Breast epithelium (tissue), 4 donors: Measurements from ENCODE around the gene E4F1. TPM values are rescaled to one million over a fixed set of nuclear protein-coding genes. Genes with fewer than 3 reads are reported as not detected.

Experiments
- DNase-seq, 2 donors: peaks; one replicate each; pipeline ENCODE4 v3.0.0-alpha.2; 2019; ENCODE audit warnings: low spot score in 2 of 2
- H3K27ac ChIP-seq, 2 donors: fragments of 200-600 bp; sonication (generic) in 1 of 2; one replicate each; pipeline ENCODE4 v1.5.1; 2016 to 2019; ENCODE audit warnings: mild to moderate bottlenecking in 1 of 2
- H3K27me3 ChIP-seq, 2 donors: fragments of 200-600 bp; sonication (generic) in 1 of 2; one replicate each; pipeline versions ENCODE4 v1.5.1 to v1.6.0; 2017 to 2019; ENCODE audit warnings: control low read depth in 1 of 2, mild to moderate bottlenecking in 1 of 2
- H3K36me3 ChIP-seq: fragments of 200-600 bp; one replicate; pipeline ENCODE4 v1.5.1; 2019
- H3K4me1 ChIP-seq, 2 donors: fragments of 200-600 bp; sonication (generic); one replicate each; pipeline ENCODE4 v1.5.1; 2016 to 2019; ENCODE audit warnings: control low read depth in 1 of 2
- H3K4me3 ChIP-seq, 3 donors: fragments of 200-600 bp; sonication (generic); 1 replicate in 2 of 3; 2 replicates in 1 of 3; pipeline ENCODE4 v1.5.1; 2016 to 2019; ENCODE audit warnings: mild to moderate bottlenecking in 3 of 3, moderate library complexity in 2 of 3
- H3K9me3 ChIP-seq, 2 donors: fragments of 200-600 bp; sonication (generic) in 1 of 2; one replicate each; pipeline ENCODE4 v1.5.1; 2016 to 2019; ENCODE audit warnings: control low read depth in 1 of 2
- POLR2A ChIP-seq: fragments of 450-650 bp; IDR thresholded peaks from one replicate; pipeline ENCODE4 v1.6.1; 2016; ENCODE audit warnings: antibody characterized with exemption, mild to moderate bottlenecking, moderate library complexity
- POLR2AphosphoS5 ChIP-seq, 3 donors: sonication (generic); formaldehyde crosslinking; IDR thresholded peaks; one replicate each; pipeline ENCODE4 v1.6.1; 2017; ENCODE audit warnings: antibody characterized with exemption in 3 of 3
- intact Hi-C: fragments of 100-400 bp; cut with DNase I; formaldehyde crosslinking; loops from one replicate; pipeline ENCODE4 v1.15.1; 2023; ENCODE audit warnings: low total_unique reads
- total RNA-seq, 3 donors: library from RNA; depleted of rRNA; stranded (reverse); fragments of >200 nt; gene quantifications; one replicate each; pipeline ENCODE4 v1.1.0, GENCODE V29; 2016
- TF ChIP-seq, protein P1 (sequence below), 3 donors: fragments of 450-650 bp; IDR thresholded peaks; one replicate each; pipeline ENCODE4 v1.5.1; 2016 to 2017; ENCODE audit warnings: antibody characterized with exemption in 3 of 3, mild to moderate bottlenecking in 3 of 3, moderate library complexity in 3 of 3

E4F1 gene
- total RNA-seq, 3 donors from 2014 or later: 19.0 to 40.2 (median 34.7) TPM

DNA sequence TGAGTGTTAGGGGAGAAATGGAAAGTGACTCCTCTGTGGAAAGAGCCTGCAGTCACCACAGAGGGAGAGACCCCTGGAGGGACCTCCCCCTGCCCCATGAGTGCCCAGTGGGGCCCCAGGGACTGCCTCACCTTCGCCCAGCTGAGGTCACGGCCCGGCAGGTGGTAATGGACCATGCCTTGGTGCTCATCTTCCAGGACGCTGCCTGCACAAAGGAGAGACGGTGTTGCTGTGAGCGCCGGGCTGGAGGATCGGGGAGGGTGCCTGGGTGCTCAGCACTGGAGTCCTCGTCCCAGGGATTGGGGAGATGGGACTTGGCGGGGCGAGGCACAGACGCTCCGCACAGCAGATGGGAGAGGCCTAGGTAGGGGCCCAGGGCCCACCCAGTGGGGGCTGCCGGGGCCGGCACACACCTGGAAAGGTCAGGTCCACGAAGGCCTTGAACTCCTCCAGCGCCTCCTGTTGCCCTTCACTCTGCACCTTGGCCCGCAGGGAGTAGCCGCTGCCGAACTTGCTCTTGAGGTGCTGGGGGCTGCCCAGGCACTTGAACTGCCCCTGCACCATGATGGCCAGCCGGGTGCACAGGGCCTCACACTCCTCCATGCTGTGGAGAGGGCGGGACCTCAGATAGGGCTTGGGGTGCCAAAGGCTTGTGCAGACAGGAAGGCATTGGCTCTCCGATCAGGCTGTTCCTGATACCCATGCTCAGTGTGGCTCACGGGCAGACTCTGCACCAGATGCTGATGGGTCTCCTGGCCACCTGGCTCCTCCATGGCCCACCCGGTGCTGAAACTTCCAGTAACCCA lies 54.3 kb downstream of the E4F1 start:
- intact Hi-C loops: no loop called here
- no peak overlapping the region for H3K27ac ChIP-seq
- no peaks in the 10 kb centered on the region for H3K4me1 ChIP-seq
- H3K4me3 ChIP-seq: no peak overlapping the region
- no peaks in the 10 kb centered on the region for H3K36me3 ChIP-seq
- H3K9me3 ChIP-seq: no peaks in the 10 kb centered on the region
- H3K27me3 ChIP-seq: no peaks in the 10 kb centered on the region
- DNase-seq: no peak
- TF ChIP-seq POLR2AphosphoS5 (IDR thresholded peaks at IDR 0.05) (no peak), POLR2A (no peak)
- TF ChIP-seq, protein P1, sequence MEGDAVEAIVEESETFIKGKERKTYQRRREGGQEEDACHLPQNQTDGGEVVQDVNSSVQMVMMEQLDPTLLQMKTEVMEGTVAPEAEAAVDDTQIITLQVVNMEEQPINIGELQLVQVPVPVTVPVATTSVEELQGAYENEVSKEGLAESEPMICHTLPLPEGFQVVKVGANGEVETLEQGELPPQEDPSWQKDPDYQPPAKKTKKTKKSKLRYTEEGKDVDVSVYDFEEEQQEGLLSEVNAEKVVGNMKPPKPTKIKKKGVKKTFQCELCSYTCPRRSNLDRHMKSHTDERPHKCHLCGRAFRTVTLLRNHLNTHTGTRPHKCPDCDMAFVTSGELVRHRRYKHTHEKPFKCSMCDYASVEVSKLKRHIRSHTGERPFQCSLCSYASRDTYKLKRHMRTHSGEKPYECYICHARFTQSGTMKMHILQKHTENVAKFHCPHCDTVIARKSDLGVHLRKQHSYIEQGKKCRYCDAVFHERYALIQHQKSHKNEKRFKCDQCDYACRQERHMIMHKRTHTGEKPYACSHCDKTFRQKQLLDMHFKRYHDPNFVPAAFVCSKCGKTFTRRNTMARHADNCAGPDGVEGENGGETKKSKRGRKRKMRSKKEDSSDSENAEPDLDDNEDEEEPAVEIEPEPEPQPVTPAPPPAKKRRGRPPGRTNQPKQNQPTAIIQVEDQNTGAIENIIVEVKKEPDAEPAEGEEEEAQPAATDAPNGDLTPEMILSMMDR (IDR thresholded peaks at IDR 0.05): no peak

DNA sequence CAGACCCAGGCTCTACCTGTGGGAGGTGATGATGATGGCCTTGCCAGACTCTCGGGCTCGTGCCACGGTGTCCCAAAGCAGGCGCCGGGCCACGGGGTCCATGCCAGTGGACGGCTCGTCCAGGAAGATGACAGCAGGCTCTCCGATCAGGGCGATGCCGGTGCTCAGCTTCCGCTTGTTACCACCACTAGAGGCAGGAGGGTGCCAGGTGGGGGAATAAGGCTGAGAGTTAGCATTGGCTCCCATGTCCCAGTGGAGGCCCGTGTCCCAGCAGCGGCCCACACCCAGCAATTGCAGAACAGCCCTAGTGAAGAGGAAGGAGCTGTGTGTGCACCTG lies 54.8 kb downstream of the E4F1 start:
- TF ChIP-seq, protein P1 (IDR thresholded peaks at IDR 0.05): no peak
- Histone ChIP-seq H3K4me3 (no peak overlapping the region), H3K9me3 (no peaks in the 10 kb centered on the region), H3K36me3 (no peaks in the 10 kb centered on the region), H3K4me1 (no peaks in the 10 kb centered on the region), H3K27ac (no peak overlapping the region), H3K27me3 (no peaks in the 10 kb centered on the region)
- DNase-seq: no peak
- intact Hi-C loops: no loop called here

DNA sequence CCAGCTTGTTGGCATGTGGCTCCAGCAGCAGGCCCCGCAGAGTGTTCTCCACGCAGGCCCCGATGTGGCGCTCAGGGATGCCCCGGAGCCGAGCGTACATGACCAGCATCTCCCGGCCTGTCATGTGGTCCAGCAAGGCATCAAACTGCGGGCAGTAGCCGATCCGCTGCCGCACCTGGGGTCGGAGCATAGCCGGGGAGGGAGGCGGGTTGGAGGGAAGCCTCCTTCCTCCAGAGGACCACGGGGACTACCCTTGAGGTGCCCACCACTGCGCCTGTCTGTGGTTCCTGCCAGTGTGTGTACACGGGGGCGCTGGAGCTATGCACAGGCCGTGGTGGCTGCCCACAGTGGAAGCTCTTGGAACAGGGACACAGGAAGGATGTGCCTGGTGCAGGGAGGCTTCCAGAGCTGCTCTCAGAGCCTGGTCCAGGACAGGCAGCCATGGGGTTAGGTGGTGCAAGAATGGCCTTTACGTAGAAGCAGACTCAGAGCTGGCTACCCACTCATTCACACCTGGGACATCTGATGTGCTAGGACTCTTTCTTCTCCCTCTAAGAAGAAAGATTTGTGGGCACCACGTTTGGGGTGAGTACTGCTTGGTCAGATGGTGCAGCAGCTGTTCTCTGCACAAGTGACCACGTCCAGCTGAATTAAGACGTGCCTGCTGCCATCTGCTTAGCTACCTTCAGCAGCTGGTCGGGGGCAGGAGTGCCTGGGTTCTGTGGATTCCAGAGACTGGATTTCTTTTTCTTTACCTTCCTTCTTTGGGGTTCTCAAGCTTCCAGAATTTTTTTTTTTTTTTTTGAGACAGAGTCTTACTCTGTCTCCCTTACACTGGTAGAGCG lies 55.8 kb downstream of the E4F1 start:
- no peak overlapping the region for H3K4me3 ChIP-seq
- no peak overlapping the region for H3K27ac ChIP-seq
- no peaks in the 10 kb centered on the region for H3K36me3 ChIP-seq
- no peaks in the 10 kb centered on the region for H3K9me3 ChIP-seq
- TF ChIP-seq, protein P1 (IDR thresholded peaks at IDR 0.05): no peak
- TF ChIP-seq POLR2AphosphoS5 (IDR thresholded peaks at IDR 0.05) (no peak), POLR2A (no peak)
- no peaks in the 10 kb centered on the region for H3K27me3 ChIP-seq
- no peak for DNase-seq
- intact Hi-C loops: no loop called here
- H3K4me1 ChIP-seq: no peaks in the 10 kb centered on the region

DNA sequence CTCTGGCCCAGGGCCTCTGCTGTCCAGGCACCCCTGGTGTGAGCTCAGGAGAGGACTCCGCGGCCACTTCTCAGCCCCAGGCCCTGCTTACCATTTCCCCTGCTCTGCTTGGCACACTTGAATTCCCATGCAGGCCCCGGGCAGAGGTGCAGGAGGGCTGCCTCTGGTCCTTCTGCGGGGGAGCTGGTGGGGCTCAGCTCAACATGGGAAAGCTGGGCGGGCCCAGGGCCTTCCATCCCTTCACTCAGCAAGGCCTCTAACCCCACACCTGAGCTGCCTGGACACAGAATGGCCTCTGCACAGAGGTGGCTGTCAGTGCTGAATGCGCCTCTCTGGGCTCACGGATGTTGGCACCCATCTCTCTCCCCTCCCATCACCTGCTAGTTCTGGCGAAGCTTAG lies 57.1 kb downstream of the E4F1 start:
- no peak overlapping the region for H3K4me3 ChIP-seq
- H3K4me1 ChIP-seq: no peaks in the 10 kb centered on the region
- intact Hi-C loops: no loop called here
- H3K36me3 ChIP-seq: no peaks in the 10 kb centered on the region
- DNase-seq: no peak
- H3K27ac ChIP-seq: no peak overlapping the region
- no peaks in the 10 kb centered on the region for H3K9me3 ChIP-seq
- TF ChIP-seq POLR2AphosphoS5 (IDR thresholded peaks at IDR 0.05): no peak
- TF ChIP-seq, protein P1 (IDR thresholded peaks at IDR 0.05): no peak
- no peak for TF ChIP-seq POLR2A
- no peaks in the 10 kb centered on the region for H3K27me3 ChIP-seq

GRCh38 chr16:2280981-2281542 lies 57.7 kb downstream of the E4F1 start:
- DNase-seq: no peak
- Histone ChIP-seq H3K27ac (no peak overlapping the region), H3K36me3 (no peaks in the 10 kb centered on the region), H3K4me3 (no peak overlapping the region), H3K4me1 (no peaks in the 10 kb centered on the region), H3K9me3 (no peaks in the 10 kb centered on the region), H3K27me3 (no peaks in the 10 kb centered on the region)
- TF ChIP-seq, protein P1 (IDR thresholded peaks at IDR 0.05): no peak
- TF ChIP-seq POLR2A: no peak
- no peak for TF ChIP-seq POLR2AphosphoS5 (IDR thresholded peaks at IDR 0.05)
- intact Hi-C loops: no loop called here
